ENCODE data around the gene CDK17. TPM values are rescaled to one million over a fixed set of nuclear protein-coding genes. Genes with fewer than 3 reads are reported as not detected.

CDK17 gene
- total and polyA plus RNA-seq, 8 donors = 4.3 to 15.1 (median 8.0) TPM

- H3K9me3 ChIP-seq = no peaks in the 10 kb centered on the region
- H3K4me1 ChIP-seq = peaks cover 0 to 7% (median 0%) of the 10 kb centered on the region in 3 donors
- intact Hi-C loops (cut with DNase I) = no loop called here
- H3K27ac ChIP-seq = no peak overlapping the region
- no peak for DNase-seq
- H3K4me3 ChIP-seq = no peak overlapping the region
- no peaks in the 10 kb centered on the region for H3K36me3 ChIP-seq
- no peak for ATAC-seq
- TF ChIP-seq, protein P1, sequence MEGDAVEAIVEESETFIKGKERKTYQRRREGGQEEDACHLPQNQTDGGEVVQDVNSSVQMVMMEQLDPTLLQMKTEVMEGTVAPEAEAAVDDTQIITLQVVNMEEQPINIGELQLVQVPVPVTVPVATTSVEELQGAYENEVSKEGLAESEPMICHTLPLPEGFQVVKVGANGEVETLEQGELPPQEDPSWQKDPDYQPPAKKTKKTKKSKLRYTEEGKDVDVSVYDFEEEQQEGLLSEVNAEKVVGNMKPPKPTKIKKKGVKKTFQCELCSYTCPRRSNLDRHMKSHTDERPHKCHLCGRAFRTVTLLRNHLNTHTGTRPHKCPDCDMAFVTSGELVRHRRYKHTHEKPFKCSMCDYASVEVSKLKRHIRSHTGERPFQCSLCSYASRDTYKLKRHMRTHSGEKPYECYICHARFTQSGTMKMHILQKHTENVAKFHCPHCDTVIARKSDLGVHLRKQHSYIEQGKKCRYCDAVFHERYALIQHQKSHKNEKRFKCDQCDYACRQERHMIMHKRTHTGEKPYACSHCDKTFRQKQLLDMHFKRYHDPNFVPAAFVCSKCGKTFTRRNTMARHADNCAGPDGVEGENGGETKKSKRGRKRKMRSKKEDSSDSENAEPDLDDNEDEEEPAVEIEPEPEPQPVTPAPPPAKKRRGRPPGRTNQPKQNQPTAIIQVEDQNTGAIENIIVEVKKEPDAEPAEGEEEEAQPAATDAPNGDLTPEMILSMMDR (IDR thresholded peaks at IDR 0.05) = no peak
- no peaks in the 10 kb centered on the region for H3K27me3 ChIP-seq
- 71 to 73% methylated on average over 3 of the region's 3 CpGs for WGBS, 2 donors
- FAIRE-seq = no peak
These were observed 61.3 kb downstream of the CDK17 start for GRCh38 chr12:96338852-96339471.

DNA sequence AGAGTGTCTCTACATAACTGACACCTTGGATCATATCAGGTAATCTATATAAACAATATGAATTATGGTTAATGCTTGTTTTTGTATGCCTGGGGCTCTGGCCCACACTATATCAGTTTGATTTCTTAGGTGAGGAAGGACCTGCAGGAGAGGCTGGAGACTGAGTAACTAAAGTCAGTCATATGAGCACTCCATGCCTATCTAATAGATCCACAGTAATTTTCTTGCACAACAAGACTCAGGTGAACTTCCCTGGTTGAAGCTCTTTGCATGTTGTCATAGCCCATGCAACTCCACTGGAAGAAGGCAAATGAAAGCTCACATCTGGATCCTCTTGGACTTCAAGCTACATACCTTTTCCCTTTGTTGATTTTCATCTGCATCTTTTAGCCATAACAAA, 62.3 kb downstream of the CDK17 start:
- TF ChIP-seq, protein P1 (IDR thresholded peaks at IDR 0.05) = no peak
- Histone ChIP-seq H3K4me3 (no peak overlapping the region), H3K4me1 (peaks cover 0 to 7% (median 0%) of the 10 kb centered on the region in 3 donors), H3K36me3 (no peaks in the 10 kb centered on the region), H3K27me3 (no peaks in the 10 kb centered on the region), H3K27ac (no peak overlapping the region), H3K9me3 (no peaks in the 10 kb centered on the region)
- FAIRE-seq = no peak
- no peak for ATAC-seq
- intact Hi-C loops (cut with DNase I) = no loop called here
- DNase-seq = no peak

GRCh38 chr12:96336489-96336888, 63.8 kb downstream of the CDK17 start:
- no peak for ATAC-seq
- DNase-seq = no peak
- H3K9me3 ChIP-seq = no peaks in the 10 kb centered on the region
- TF ChIP-seq, protein P1 (IDR thresholded peaks at IDR 0.05) = no peak
- H3K27me3 ChIP-seq = no peaks in the 10 kb centered on the region
- no peak overlapping the region for H3K27ac ChIP-seq
- H3K4me3 ChIP-seq = no peak overlapping the region
- H3K4me1 ChIP-seq = peaks cover 0 to 7% (median 0%) of the 10 kb centered on the region in 3 donors
- intact Hi-C loops (cut with DNase I) = no loop called here
- H3K36me3 ChIP-seq = no peaks in the 10 kb centered on the region
- no peak for FAIRE-seq
- 98 to 99% methylated on average over 4 of the region's 4 CpGs for WGBS, 2 donors

DNA sequence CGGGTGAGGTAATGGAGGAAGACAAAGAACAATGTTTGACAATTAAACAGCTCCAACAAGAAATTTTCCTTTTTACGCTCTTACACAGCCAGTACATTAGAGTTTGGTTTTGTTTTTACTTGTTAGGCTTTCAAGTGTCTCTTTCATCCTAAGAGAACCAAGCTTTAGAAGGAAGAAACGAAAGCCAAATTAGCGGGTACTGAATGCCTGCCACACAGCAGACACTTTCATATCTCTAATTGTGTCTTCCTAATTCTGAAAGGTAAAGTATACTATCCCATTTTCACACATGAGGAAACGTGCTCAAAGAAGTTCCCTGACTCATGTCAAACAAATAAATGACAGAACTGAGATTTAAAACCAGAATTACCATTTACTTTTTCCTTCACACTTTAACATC, 65.0 kb downstream of the CDK17 start:
- Histone ChIP-seq H3K27me3 (no peaks in the 10 kb centered on the region), H3K36me3 (no peaks in the 10 kb centered on the region), H3K4me3 (no peak overlapping the region), H3K4me1 (peaks cover 0 to 1% (median 0%) of the 10 kb centered on the region in 3 donors), H3K9me3 (no peaks in the 10 kb centered on the region), H3K27ac (no peak overlapping the region)
- FAIRE-seq (no peak), ATAC-seq (no peak), DNase-seq (no peak)
- 86 to 90% methylated on average over 5 of the region's 5 CpGs for WGBS, 2 donors
- intact Hi-C loops (cut with DNase I) = no loop called here
- TF ChIP-seq, protein P1 (IDR thresholded peaks at IDR 0.05) = no peak

GRCh38 chr12:96334502-96334901, 65.7 kb downstream of the CDK17 start:
- no peaks in the 10 kb centered on the region for H3K4me1 ChIP-seq
- no peak overlapping the region for H3K4me3 ChIP-seq
- FAIRE-seq (no peak), ATAC-seq (no peak), DNase-seq (no peak)
- H3K36me3 ChIP-seq = no peaks in the 10 kb centered on the region
- H3K9me3 ChIP-seq = no peaks in the 10 kb centered on the region
- TF ChIP-seq, protein P1 (IDR thresholded peaks at IDR 0.05) = no peak
- no peaks in the 10 kb centered on the region for H3K27me3 ChIP-seq
- H3K27ac ChIP-seq = no peak overlapping the region
- 76 to 89% methylated on average over 2 of the region's 2 CpGs for WGBS, 2 donors
- intact Hi-C loops (cut with DNase I) = no loop called here
